Stimulated activated CD4-positive, alpha-beta T cell treated with anti-CD3 and anti-CD28 coated beads, TNF-alpha, amount 100 ng/mL, for 48 hours (primary cell): Measurements from ENCODE around the gene AFF2.
"Not testable (repeated sequence)": the region's sequence is repeated elsewhere in the genome, so short reads cannot be mapped to it uniquely, and the experiment has no call there.

Experiments used
- DNase-seq, 3 donors: peaks; one replicate each; pipeline ENCODE4 v3.0.0-alpha.2; 2020; ENCODE audit warnings: low read depth in 3 of 3

AFF2 gene

DNA sequence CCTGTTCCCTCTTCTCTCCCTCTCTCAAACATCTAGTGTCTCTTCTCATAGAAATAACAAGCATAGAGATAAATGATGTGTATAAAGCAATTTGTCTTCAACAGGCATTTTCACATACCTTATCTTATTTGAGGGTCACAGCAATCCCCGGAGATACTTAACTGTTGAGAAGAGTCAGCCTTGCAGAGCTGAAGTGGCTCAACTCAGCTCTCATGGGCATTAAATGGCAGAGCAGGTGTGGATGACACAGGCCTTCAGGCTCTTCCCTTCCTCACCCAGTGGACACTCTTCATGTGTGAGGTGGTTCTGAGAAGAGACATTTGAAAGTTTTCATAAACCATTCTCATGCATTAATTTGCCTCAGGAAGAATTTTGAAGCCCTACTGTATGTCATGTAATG lies 134.2 kb downstream of the AFF2 start:
- DNase-seq = no peak

DNA sequence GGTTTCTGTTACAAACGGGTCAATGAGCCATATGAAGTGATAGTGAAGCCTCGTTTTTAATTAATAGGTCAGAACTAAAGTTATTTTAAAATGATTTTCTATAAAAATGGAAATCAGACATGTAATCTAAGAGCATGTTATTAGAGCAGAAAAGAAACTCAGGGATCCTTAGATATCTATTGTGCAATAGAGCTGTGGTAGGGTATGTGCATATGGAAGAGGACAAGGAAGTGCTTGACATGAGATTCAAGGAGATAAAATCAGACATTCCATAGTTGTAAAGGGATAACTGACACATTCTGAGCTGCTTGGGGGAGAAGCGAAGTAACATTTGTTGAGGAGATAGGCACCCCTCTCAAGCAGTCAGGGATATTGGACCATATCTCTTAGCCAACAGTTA lies 143.0 kb downstream of the AFF2 start:
- DNase-seq = no peak

DNA sequence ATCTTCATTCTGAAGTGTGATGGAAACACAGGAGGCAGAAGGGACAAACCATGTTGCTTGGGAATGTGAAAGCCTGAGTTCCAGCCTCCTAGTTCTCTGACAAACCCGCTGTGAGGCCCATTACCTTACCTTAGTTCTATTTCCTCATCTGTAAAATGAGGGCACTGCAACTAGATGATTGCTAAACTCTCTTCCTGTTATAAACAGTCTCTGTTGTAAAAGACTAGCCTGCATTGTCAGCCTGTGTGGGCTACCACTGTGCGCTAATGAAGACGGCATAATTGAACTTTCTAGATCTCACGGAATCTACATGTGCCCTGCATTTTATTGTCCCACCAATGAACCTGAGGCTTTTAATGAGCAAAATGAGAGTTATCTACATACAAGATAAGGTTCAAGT lies 147.2 kb downstream of the AFF2 start:
- no peak for DNase-seq

DNA sequence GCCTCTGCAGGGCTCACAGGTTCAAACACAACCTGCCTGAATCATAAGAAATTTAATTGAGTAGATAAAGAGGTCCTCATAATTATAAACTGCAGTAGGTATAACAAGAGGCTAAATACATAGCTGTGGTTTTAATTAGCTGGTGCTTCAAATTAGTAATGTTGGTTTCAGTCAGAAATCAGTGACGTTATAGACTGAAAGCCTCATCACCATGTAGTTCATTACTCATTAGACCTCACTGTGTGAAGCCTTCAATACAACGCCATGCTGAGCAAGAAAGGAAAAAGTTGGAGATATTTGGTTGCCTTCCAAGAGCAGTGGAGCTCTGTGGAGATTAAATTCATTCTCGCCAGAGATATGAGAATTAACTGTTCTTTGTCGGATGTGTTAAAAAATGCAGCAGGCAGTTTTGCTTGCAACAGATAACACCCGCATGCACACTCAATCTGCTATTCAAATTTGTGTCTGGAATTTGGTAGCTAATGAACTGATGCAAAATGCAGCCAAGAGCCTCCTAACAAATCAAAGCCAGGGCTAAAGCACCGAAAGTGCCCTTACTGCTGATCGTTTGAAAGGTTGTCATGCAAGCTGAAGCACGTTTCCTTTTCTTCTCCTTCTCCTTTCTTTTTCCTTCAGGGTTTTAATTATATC lies 148.9 kb downstream of the AFF2 start:
- DNase-seq = no peak

DNA sequence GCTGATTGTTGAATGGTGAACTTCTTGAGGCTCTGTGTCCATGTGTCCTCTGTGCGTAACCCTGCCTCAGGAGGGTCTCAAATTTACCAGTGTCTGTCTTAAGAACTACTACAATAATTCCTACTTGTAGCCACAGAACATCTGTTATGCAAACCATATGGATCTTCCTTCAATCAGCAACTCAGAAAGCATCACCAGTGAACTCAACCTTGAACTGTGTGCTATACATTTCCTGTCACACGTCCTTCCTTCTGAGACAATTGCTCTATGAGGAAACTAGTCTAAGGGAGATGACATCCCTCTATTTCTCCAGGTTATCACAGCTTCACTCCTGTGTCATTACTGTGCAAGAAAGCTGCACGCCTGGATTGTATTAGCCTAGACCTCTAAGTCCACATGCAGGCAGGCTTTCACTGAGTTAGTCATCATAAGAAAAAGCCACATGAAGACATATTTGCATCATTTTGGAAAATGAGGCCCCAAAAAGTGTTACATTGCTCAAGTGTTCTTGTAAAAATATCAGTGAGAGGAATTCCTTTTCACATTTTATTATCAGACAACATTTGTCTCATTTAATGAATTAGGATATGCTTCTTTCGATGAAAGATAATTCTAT lies 157.8 kb downstream of the AFF2 start:
- no peak for DNase-seq

DNA sequence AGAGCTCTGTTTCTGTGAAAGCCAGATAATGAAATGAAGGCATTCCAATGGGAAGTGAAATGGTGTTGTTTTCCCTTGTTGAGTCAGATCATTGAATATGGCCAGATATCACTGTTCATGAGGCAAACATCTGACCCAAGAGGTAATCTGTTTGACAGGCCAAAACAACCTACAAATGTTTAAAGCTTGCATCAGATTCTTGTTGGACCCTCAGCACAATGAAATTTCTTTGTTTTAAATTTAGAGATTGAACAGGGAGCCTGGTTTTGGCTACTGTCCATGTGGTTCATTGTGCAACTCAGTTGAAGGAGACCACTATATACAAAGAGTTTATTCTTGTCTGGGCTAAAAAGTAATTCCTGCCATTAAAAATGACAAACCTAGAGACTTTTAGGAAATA lies 159.1 kb downstream of the AFF2 start:
- DNase-seq = no peak

DNA sequence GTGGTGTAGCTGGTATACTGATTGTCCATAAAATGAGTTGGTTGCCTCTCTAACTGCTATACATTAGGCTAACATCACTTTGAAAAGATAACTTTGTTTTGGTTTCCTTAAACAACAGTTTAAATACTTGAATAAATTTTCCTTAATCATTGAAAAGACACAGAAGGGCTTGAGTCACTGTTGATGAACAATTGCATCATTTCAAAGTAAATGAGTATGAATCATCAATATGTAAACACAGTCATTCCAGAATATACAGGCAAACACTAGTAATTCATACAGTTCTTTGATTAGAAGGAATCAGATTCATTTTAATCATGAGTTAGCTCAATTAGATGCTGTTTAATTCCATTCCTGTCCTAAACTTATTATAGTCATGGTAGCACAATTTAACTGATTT lies 160.6 kb downstream of the AFF2 start:
- DNase-seq = no peak

DNA sequence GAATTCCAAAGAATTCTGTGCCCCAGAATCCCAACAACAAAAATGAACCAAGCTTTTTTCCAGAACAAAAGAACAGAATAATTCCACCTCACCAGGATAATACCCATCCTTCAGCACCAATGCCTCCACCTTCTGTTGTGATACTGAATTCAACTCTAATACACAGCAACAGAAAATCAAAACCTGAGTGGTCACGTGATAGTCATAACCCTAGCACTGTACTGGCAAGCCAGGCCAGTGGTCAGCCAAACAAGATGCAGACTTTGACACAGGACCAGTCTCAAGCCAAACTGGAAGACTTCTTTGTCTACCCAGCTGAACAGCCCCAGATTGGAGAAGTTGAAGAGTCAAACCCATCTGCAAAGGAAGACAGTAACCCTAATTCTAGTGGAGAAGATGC lies 161.6 kb downstream of the AFF2 start:
- DNase-seq = no peak

DNA sequence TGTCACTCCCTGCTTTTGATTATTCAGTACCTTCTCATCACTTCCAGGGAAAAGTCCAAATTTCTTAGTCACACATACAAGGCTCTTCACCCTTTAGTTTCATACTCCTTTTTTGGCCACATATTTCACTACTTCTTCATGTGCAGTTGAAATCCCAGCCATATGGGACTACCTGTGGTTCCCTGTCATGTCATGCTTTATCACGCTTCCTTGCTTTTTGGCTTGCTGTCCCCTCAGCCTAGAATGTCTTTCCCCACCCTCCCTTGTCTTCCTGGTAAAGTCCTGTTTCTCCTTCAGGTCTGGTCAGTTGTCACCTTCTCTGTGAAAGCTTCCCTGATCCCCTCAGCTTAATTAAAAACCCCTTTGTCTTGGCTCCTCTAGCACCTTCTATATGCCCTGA lies 163.8 kb downstream of the AFF2 start:
- no peak for DNase-seq

DNA sequence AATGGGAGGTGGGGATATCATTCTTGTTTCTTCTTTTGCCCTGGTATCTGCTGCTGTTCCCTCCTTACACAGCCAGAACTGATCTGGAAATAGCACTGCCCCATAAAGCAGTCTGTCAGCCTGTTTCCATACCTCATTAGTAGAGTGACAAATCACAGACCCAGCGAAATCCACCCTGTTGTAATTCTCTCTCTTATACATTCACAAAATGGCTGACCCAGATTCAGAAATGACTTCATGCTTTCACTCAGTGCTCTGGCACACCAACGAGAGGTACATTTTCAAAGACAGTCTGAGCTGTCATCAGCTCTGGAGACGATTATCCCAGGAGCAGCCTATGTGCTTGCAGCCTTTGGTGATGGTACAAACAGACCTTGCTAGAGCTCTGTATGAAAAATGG lies 164.6 kb downstream of the AFF2 start:
- DNase-seq = no peak

DNA sequence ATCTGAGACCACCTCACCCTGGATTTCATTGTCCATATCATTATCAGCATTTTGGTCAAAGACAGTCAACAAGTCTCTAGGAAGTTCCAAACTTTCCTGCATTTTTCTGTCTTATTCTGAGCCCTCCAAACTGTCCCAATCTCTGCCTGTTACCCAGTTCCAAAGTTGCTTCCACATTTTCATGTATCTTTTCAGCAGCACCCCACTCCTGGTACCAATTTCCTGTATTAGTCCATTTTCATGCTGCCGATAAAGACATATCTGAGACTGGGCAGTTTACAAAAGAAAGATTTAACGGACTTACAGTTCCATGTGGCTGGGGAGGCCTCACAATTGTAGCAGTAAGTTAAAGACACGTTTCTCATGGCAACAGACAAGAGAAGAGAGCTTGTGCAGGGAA lies 168.8 kb downstream of the AFF2 start:
- not testable (repeated sequence) for DNase-seq

DNA sequence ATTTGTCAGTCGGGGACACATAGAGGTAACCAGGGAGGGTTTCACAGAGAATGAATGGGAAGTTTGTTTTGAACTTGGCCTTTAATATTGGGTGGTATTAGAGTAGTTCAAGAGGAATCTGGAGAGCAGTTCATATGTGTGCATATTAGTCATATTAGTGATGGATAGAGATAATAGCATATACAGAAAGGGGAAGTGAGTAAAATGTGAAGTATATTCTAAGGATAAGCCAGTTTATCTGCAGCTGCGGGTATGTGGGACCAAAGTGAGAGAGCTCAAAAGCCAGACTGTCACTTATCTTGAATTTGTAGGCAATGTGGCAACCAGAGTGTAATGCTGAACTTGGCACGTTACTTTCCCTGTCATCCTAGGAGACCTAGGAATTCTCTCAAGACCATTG lies 169.9 kb downstream of the AFF2 start:
- DNase-seq = no peak

DNA sequence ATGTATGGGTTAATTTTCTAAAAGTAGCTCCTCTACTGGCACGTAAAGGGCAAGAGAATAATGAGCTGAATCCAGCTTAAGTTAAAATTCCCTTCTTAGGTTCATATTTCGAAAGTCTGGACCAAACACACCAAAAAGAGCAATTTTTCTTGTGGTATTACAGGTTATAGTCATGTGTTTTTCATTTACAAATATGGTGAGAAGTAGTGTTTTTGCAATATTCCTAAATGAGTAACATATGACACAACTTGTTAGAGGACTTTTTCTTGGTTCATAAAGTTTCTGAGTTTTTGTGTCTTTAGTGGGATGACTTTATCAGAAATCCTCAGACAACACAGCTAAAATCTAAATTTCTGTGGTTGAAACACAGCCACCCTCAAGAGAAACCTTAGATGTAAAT lies 172.1 kb downstream of the AFF2 start:
- no peak for DNase-seq

DNA sequence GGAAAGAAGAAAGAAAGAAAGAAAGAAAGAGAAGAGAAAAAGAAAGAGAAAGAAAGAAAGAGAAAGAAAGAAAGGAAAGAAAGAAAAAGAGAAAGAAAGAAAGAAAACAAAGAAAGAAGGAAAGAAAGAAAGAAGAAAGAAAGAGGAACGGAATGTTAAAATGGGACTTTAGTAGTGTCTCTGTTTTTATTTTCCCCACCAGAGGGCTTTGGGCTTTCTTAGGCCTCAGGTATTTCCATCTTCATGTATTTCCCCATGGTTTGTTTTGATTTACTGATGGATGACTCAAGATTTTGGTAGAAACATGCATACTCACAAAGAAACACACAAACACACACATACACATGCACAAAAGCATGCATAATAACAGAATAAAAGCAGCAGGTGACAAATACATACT lies 181.2 kb downstream of the AFF2 start:
- DNase-seq = no peak

DNA sequence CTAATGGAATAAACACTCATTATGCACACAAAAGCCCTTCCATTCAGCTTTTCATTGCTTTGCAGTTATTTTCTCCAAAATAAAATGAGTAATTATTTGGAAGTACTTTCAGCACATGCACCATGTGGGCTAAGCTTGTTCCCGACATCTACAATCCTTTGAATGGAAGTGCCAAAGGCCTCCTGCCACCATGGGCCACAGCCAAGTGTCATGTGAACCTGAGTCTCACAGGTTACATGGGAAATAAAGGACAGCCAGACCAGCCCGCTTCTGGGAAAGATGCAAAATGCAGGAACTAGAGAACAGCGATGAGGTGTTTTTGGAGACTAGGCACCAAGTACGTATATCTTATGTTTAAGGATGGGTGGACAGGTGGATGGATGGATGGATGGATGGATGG lies 181.8 kb downstream of the AFF2 start:
- no peak for DNase-seq

DNA sequence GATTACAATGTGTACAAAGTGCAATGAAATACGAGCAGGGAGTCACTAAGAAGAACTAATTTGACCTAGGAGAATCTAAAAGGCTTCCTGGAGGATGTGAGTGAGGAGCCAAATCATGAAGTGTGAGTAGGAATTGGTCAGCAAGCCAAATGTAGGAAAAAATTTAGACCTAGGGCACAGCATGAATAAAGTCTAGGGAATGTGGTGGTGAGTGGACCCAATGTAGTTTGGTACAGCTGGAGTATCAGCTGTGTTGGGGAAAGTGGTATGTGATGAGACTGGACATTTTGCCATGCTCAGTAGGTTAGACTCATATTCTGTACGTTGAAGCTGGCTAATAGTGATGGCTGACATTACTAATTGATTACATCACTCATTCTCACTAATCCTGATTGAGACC lies 191.0 kb downstream of the AFF2 start:
- no peak for DNase-seq

DNA sequence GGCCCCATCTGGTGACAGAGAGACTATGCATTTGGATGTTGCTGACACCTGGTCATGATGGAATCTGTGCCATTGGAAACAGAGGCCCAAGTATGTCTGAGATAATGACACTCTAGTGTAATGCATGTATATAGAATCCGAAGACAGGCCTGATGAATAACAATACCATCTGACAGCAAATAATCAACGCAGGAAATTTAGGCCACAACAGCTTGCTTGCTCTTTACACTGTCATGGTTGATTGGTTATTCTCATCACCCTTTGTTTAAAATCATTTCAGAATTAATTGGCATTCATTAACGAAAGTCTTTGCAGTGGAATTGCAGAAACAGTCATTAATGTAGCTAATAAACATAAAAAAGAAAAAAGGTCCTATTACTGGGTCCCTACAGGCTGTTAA lies 194.8 kb downstream of the AFF2 start:
- DNase-seq = no peak

DNA sequence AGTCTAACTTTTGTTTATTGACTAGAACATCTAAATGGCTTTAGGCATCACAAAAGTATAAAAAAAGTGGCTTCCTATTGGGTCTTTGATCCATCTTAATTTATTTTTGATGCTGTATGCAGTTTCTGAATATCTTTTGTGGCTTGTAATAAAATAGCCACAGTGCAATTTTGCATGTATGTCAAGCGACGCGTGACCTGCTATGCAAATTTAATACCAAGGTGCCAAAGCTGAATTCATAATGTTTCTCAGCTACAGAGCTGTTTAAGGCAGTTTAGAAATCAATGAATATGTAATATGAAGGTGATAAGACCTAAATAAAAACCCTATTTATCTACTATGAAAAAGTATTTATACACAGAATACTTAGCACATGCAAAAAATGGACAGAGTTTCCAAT lies 197.8 kb downstream of the AFF2 start:
- DNase-seq = no peak

DNA sequence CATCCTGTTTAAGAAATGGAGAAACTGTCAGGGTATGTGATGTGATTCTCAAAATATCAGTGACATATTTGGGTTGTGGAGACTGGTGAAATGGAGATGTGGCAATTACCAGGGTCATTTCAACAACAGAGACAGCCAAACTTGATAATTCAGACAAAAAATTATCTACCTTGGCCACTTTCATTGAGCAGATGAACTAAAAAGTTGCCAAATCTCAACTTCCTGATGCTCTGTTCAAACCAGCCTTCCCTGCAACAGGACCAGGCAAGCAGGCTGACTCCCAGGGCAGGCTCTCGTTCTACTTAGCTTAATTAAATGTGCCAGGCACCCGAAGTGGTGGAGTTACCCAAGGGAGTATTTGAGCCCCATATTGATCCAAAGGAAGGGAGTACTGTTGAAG lies 199.6 kb downstream of the AFF2 start:
- DNase-seq = no peak

DNA sequence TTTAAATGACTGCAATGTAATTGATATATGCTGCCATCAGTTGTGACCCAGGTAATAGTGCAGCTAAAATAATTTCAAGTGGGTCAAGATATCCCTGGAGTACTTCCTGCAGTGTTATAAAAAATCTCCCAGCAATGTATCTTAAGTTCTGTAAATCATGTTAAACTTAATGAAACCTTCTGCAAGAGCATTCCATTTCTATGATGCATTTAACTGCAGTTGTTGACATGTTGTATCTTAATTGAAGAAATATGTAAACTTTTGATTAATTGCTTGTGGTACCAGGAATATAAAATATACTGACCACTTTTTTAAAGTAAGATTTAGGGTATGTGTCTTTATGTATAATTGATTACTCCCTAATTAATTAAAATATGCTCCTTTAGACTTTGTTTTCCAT lies 213.6 kb downstream of the AFF2 start:
- DNase-seq = no peak

DNA sequence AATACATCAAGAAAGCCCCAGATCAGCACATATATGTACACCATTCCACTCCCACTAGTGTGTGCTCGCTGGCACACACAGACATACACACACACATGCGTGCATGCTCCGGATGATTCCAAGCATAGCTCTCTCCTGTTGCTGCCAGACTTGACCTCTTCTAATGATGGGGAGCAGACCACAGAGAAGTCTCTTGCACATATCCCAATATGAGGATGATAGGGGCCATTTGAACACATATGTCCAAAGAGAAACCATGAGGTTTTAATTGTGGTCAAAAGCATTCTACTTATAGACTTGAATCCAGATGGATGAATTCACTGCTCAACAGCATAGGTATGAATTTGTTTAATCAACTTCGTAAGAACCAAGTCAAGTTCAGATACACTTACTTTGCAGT lies 214.9 kb downstream of the AFF2 start:
- DNase-seq = no peak

DNA sequence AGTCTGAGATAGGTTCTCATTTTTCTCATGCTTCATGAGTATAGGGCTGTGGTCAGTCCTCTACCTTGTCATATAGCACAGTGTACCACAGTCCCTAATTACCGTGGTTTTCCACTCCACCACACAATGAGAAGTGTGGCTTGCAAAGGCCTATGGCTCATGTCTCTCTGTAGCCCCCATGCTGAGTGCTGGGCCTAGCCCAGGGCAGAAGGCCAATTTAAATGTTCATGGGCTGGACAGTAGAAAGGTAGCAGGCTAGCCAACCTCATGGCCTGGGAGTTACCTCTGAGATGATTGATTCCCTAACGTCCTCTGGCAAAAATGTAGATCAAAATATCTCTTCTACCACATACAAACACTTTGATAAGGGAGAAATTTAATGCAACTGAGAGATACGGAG lies 222.5 kb downstream of the AFF2 start:
- no peak for DNase-seq

DNA sequence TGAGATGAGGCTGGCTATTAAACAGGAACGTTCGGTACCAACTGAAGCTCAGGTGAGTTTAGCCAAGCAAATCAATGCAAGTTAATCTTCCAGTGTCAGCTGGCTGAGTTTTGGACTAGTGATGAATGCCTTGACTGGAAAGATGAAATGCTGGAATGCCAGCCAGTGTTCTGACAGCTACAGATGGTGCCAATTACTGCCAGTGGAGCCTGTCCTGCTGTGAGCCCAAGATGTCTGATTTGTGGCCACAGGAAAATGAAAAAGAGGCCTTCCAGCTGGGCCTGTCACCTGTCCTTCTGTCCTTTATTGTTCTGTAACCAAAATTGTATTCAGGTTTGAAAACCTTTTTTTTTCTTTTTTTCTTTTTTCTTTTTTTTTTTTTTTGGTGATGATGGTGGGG lies 223.1 kb downstream of the AFF2 start:
- DNase-seq = no peak

DNA sequence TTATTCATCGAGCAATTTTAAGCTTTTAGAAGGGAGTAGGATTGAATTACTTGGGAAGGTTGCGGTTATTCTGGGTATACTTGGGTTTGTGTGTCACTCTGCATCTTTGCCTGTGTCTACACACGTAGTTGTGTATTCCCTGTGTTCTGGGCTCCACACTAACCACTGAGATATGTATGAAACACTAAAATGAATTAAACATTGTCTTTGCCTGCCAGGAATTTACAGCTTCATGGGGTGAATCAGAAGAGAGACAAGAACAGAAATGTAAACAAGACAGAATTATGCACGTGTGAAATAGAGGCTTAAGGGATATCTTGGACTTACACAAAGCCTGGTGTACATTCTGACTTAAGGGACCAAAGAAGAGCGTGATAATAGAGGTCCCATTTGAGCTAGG lies 228.5 kb downstream of the AFF2 start:
- no peak for DNase-seq
